Measurements from ENCODE around the gene GPC5.

GRCh38 chr13:91383836-91384235 is 14.6 kb upstream of the GPC5 start:
- TF ChIP-seq SALL2 (CRISPR knock-in tag; IDR thresholded peaks at IDR 0.05) = no peak
- no peak for TF ChIP-seq GPN1 (CRISPR knock-in tag; IDR thresholded peaks at IDR 0.05; ENCODE audit: borderline replicate concordance)
- no peak for TF ChIP-seq U2AF1 (optimal IDR thresholded peaks at IDR 0.05; ENCODE audit: low read depth, low read length)
- TF ChIP-seq ZBTB33 (CRISPR knock-in tag; IDR thresholded peaks at IDR 0.05) = no peak
- TF ChIP-seq POLR2AphosphoS5 (IDR thresholded peaks at IDR 0.05; ENCODE audit: low read depth, low read length) = no peak
- TF ChIP-seq NFE2L2 (IDR thresholded peaks at IDR 0.05; ENCODE audit: low read length) = no peak
- TF ChIP-seq CTCF (CRISPR knock-in tag; IDR thresholded peaks at IDR 0.05) = no peak
- no peak for TF ChIP-seq POLR2A (IDR thresholded peaks at IDR 0.05; ENCODE audit: insufficient read depth in 1 of 2, low read depth in 2 of 2, low read length in 2 of 2)
- TF ChIP-seq TRIM24 (CRISPR knock-in tag; IDR thresholded peaks at IDR 0.05) = no peak
- no peak for TF ChIP-seq MLX (CRISPR knock-in tag; IDR thresholded peaks at IDR 0.05)

All from HepG2 (cell line).